ENCODE results near the gene ZNF317.

DNA sequence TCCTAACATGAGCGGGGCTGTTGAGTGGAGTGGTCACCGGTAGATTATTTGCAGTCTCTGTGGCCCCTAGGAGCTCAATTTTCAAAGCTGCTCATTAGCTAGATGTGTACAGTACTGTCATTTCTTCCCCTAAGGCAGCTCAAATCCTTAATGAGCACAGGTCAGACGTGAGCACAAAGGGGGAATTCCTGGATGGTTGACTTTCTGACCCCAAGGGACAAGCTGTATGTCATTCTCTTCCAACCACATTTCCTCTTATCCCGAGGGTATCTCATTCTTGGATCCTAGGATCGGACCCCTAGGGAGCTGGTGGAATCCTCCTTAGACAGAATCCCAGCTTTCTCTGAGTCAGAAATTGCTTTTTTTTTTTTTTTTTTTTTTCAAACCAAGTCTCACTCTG lies 7.8 kb upstream of the ZNF317 start:
- TF ChIP-seq NR2F2 (IDR thresholded peaks at IDR 0.05) (no peak), CTCF (IDR thresholded peaks at IDR 0.05; ENCODE audit: low read depth, low read length, missing input control) (no peak), YY1 (IDR thresholded peaks at IDR 0.05) (no peak), GABPA (IDR thresholded peaks at IDR 0.05 in 1 of 2, conservative IDR thresholded peaks at IDR 0.05 in 1 of 2) (no peak), SP1 (IDR thresholded peaks at IDR 0.05) (no peak), RAD21 (IDR thresholded peaks at IDR 0.05) (no peak), TAF1 (conservative IDR thresholded peaks at IDR 0.05) (no peak), REST (IDR thresholded peaks at IDR 0.05) (no peak), FOXA1 (IDR thresholded peaks at IDR 0.05) (no peak), HNF4G (IDR thresholded peaks at IDR 0.05) (no peak)
- TF ChIP-seq, protein P1, sequence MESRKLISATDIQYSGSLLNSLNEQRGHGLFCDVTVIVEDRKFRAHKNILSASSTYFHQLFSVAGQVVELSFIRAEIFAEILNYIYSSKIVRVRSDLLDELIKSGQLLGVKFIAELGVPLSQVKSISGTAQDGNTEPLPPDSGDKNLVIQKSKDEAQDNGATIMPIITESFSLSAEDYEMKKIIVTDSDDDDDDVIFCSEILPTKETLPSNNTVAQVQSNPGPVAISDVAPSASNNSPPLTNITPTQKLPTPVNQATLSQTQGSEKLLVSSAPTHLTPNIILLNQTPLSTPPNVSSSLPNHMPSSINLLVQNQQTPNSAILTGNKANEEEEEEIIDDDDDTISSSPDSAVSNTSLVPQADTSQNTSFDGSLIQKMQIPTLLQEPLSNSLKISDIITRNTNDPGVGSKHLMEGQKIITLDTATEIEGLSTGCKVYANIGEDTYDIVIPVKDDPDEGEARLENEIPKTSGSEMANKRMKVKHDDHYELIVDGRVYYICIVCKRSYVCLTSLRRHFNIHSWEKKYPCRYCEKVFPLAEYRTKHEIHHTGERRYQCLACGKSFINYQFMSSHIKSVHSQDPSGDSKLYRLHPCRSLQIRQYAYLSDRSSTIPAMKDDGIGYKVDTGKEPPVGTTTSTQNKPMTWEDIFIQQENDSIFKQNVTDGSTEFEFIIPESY (IDR thresholded peaks at IDR 0.05), result no peak
- TF ChIP-seq, protein P2, sequence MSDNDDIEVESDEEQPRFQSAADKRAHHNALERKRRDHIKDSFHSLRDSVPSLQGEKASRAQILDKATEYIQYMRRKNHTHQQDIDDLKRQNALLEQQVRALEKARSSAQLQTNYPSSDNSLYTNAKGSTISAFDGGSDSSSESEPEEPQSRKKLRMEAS (IDR thresholded peaks at IDR 0.05), result no peak
